ENCODE measurements around the gene C5orf63.
"Not testable (repeated sequence)": the region's sequence is repeated elsewhere in the genome, so short reads cannot be mapped to it uniquely, and the experiment has no call there.

The C5orf63 gene

GRCh38 chr5:127025467-127025866 lies 47.8 kb downstream of the C5orf63 start:
- DNase-seq (ENCODE audit: insufficient read length, low spot score) (no peak), FAIRE-seq (no peak)
- TF ChIP-seq TAF1 (IDR thresholded peaks at IDR 0.05; ENCODE audit: low read depth, low read length) = no peak
- no peak for TF ChIP-seq PAX5 (IDR thresholded peaks at IDR 0.05; ENCODE audit: insufficient read depth, low read length, severe bottlenecking)
- TF ChIP-seq POU2F2 (IDR thresholded peaks at IDR 0.05; ENCODE audit: low read depth, low read length) = no peak
- no peak for TF ChIP-seq POLR2AphosphoS5 (IDR thresholded peaks at IDR 0.05; ENCODE audit: low read depth, low read length)
- TF ChIP-seq POLR2A (IDR thresholded peaks at IDR 0.05; ENCODE audit: low read depth, low read length) = no peak
- no peak for TF ChIP-seq SPI1 (IDR thresholded peaks at IDR 0.05; ENCODE audit: low read depth, low read length)

DNA sequence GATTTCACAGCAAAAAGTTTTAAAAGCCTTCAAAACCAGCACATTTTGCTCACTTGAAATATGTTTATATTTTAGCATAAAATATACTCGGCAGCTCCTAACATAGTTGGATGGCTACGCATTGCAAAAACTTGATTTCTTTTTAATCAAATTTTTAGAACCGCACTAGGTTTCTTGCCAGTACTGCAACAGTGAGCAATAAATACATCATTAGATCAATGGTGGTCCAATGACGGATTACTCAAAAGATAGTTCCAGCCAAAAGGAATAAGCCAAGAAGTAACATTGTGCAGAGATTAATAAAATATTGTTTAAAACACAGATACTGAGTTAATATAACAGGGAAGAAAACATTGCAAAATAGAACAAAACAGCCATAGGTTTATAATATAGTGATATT lies 48.5 kb downstream of the C5orf63 start:
- no peak for TF ChIP-seq TAF1 (IDR thresholded peaks at IDR 0.05; ENCODE audit: low read depth, low read length)
- TF ChIP-seq SPI1 (IDR thresholded peaks at IDR 0.05; ENCODE audit: low read depth, low read length) = no peak
- TF ChIP-seq PAX5 (IDR thresholded peaks at IDR 0.05; ENCODE audit: insufficient read depth, low read length, severe bottlenecking) = no peak
- no peak for TF ChIP-seq POU2F2 (IDR thresholded peaks at IDR 0.05; ENCODE audit: low read depth, low read length)
- TF ChIP-seq POLR2A (IDR thresholded peaks at IDR 0.05; ENCODE audit: low read depth, low read length) = no peak
- no peak for TF ChIP-seq POLR2AphosphoS5 (IDR thresholded peaks at IDR 0.05; ENCODE audit: low read depth, low read length)
- FAIRE-seq = no peak
- DNase-seq (ENCODE audit: insufficient read length, low spot score) = no peak

- FAIRE-seq; DNase-seq (ENCODE audit: insufficient read length, low spot score): not testable (repeated sequence)
Measured at GRCh38 chr5:127023552-127024191, 49.6 kb downstream of the C5orf63 start.

GRCh38 chr5:127022846-127023245 lies 50.5 kb downstream of the C5orf63 start:
- FAIRE-seq = no peak
- DNase-seq (ENCODE audit: insufficient read length, low spot score) = no peak
- TF ChIP-seq SPI1 (IDR thresholded peaks at IDR 0.05; ENCODE audit: low read depth, low read length) (no peak), POU2F2 (IDR thresholded peaks at IDR 0.05; ENCODE audit: low read depth, low read length) (no peak)

GRCh38 chr5:127019928-127020327 lies 53.4 kb downstream of the C5orf63 start:
- no peak for DNase-seq (ENCODE audit: insufficient read length, low spot score)
- TF ChIP-seq SPI1 (IDR thresholded peaks at IDR 0.05; ENCODE audit: low read depth, low read length) (no peak), POU2F2 (IDR thresholded peaks at IDR 0.05; ENCODE audit: low read depth, low read length) (no peak), POLR2AphosphoS5 (IDR thresholded peaks at IDR 0.05; ENCODE audit: low read depth, low read length) (no peak), POLR2A (IDR thresholded peaks at IDR 0.05; ENCODE audit: low read depth, low read length) (no peak), PAX5 (IDR thresholded peaks at IDR 0.05; ENCODE audit: insufficient read depth, low read length, severe bottlenecking) (no peak), TAF1 (IDR thresholded peaks at IDR 0.05; ENCODE audit: low read depth, low read length) (no peak)
- peak; percentile 40 for FAIRE-seq

- not testable (repeated sequence) for FAIRE-seq; DNase-seq (ENCODE audit: insufficient read length, low spot score)
Measured at GRCh38 chr5:127016722-127017121, 56.6 kb downstream of the C5orf63 start.

GRCh38 chr5:127015716-127016115 lies 57.6 kb downstream of the C5orf63 start:
- DNase-seq (ENCODE audit: insufficient read length, low spot score) = no peak
- TF ChIP-seq POU2F2 (IDR thresholded peaks at IDR 0.05; ENCODE audit: low read depth, low read length) (no peak), PAX5 (IDR thresholded peaks at IDR 0.05; ENCODE audit: insufficient read depth, low read length, severe bottlenecking) (no peak), SPI1 (IDR thresholded peaks at IDR 0.05; ENCODE audit: low read depth, low read length) (no peak), POLR2A (IDR thresholded peaks at IDR 0.05; ENCODE audit: low read depth, low read length) (no peak), POLR2AphosphoS5 (IDR thresholded peaks at IDR 0.05; ENCODE audit: low read depth, low read length) (no peak), TAF1 (IDR thresholded peaks at IDR 0.05; ENCODE audit: low read depth, low read length) (no peak)
- FAIRE-seq = no peak

- FAIRE-seq (peak; percentile 84), DNase-seq (ENCODE audit: insufficient read length, low spot score) (no peak)
- TF ChIP-seq SPI1 (IDR thresholded peaks at IDR 0.05; ENCODE audit: low read depth, low read length) = peak; percentile 93
- TF ChIP-seq TAF1 (IDR thresholded peaks at IDR 0.05; ENCODE audit: low read depth, low read length) = no peak
Measured at GRCh38 chr5:127014573-127014972, 58.7 kb downstream of the C5orf63 start.

GRCh38 chr5:127013407-127013806 lies 59.9 kb downstream of the C5orf63 start:
- FAIRE-seq = no peak
- no peak for DNase-seq (ENCODE audit: insufficient read length, low spot score)
- no peak for TF ChIP-seq POLR2AphosphoS5 (IDR thresholded peaks at IDR 0.05; ENCODE audit: low read depth, low read length)
- no peak for TF ChIP-seq TAF1 (IDR thresholded peaks at IDR 0.05; ENCODE audit: low read depth, low read length)
- no peak for TF ChIP-seq SPI1 (IDR thresholded peaks at IDR 0.05; ENCODE audit: low read depth, low read length)
- no peak for TF ChIP-seq PAX5 (IDR thresholded peaks at IDR 0.05; ENCODE audit: insufficient read depth, low read length, severe bottlenecking)
- no peak for TF ChIP-seq POLR2A (IDR thresholded peaks at IDR 0.05; ENCODE audit: low read depth, low read length)
- TF ChIP-seq POU2F2 (IDR thresholded peaks at IDR 0.05; ENCODE audit: low read depth, low read length) = no peak

GRCh38 chr5:127012916-127013315 lies 60.4 kb downstream of the C5orf63 start:
- DNase-seq (ENCODE audit: insufficient read length, low spot score) = no peak
- peak; percentile 66 for FAIRE-seq
- TF ChIP-seq PAX5 (IDR thresholded peaks at IDR 0.05; ENCODE audit: insufficient read depth, low read length, severe bottlenecking) = no peak
- no peak for TF ChIP-seq POLR2AphosphoS5 (IDR thresholded peaks at IDR 0.05; ENCODE audit: low read depth, low read length)
- TF ChIP-seq POLR2A (IDR thresholded peaks at IDR 0.05; ENCODE audit: low read depth, low read length) = no peak
- no peak for TF ChIP-seq TAF1 (IDR thresholded peaks at IDR 0.05; ENCODE audit: low read depth, low read length)

- peak; percentile 26; the same call in 1 of the 2 replicates for TF ChIP-seq SPI1 (IDR thresholded peaks at IDR 0.05; ENCODE audit: low read depth, low read length)
- peak; percentile 25; the same call in 1 of the 2 replicates for TF ChIP-seq TAF1 (IDR thresholded peaks at IDR 0.05; ENCODE audit: low read depth, low read length)
- TF ChIP-seq POU2F2 (IDR thresholded peaks at IDR 0.05; ENCODE audit: low read depth, low read length) = no peak
- TF ChIP-seq POLR2AphosphoS5 (IDR thresholded peaks at IDR 0.05; ENCODE audit: low read depth, low read length) = 0 out of 2 replicates have a peak, but pooled peaks have one; percentile 38
- peak; percentile 53; the same call in 1 of the 2 replicates for TF ChIP-seq POLR2A (IDR thresholded peaks at IDR 0.05; ENCODE audit: low read depth, low read length)
- TF ChIP-seq PAX5 (IDR thresholded peaks at IDR 0.05; ENCODE audit: insufficient read depth, low read length, severe bottlenecking) = no peak
- DNase-seq (ENCODE audit: insufficient read length, low spot score) (no peak), FAIRE-seq (peak; percentile 91)
Measured at GRCh38 chr5:127011961-127012644, 61.2 kb downstream of the C5orf63 start.

Measured in GM12891 (cell line).